H1 (cell line): ENCODE results near the gene SPAG16. TPM values are rescaled to one million over a fixed set of nuclear protein-coding genes. Genes with fewer than 3 reads are reported as not detected.

ENCODE experiments used
- CTCF ChIA-PET: fragments of 300-600 bp; sonication (Branson Sonifier 250); formaldehyde crosslinking; loops from one replicate; lab custom pipeline; 2021; ENCODE audit not compliant: partially characterized antibody; lab: Charles Lee
- POLR2A ChIA-PET: fragments of 300-600 bp; sonication (Branson Sonifier 250); formaldehyde crosslinking; loops from one replicate; lab custom pipeline; 2021; ENCODE audit warnings: inconsistent platforms; ENCODE audit not compliant: partially characterized antibody; lab: Charles Lee
- DNase-seq, 2 experiments: peaks; one replicate each; pipeline versions ENCODE4 v3.0.0 to v3.0.0-alpha.2; 2010 to 2022; ENCODE audit warnings: low spot score in 2 of 2, low read depth in 1 of 2, mixed read lengths in 1 of 2
- FAIRE-seq: peaks from 2 replicates; lab custom pipeline; 2011; peaks lifted over from hg19 to GRCh38; lab: Jason Lieb, UNC
- H2AFZ ChIP-seq: 2 replicates; pipeline ENCODE4 v1.8.1; 2012; ENCODE audit warnings: low read length, inconsistent platforms
- H2AK5ac ChIP-seq: 2 replicates; pipeline ENCODE4 v1.6.1; 2013; ENCODE audit warnings: low read depth, low read length
- H2BK120ac ChIP-seq: replicated peaks from 2 replicates; pipeline ENCODE3; 2013; ENCODE audit warnings: low read depth, low read length, inconsistent platforms
- H2BK12ac ChIP-seq: 2 replicates; pipeline ENCODE4 v1.6.1; 2013; ENCODE audit warnings: low read depth, low read length
- H2BK15ac ChIP-seq: 2 replicates; pipeline ENCODE4 v1.6.1; 2013; ENCODE audit warnings: low read length
- H2BK20ac ChIP-seq: 2 replicates; pipeline ENCODE4 v1.6.1; 2013; ENCODE audit warnings: low read length
- H2BK5ac ChIP-seq: 2 replicates; pipeline ENCODE4 v1.6.1; 2013; ENCODE audit warnings: low read depth, low read length
- H3K14ac ChIP-seq: 2 replicates; pipeline ENCODE4 v1.6.1; 2013; ENCODE audit warnings: inconsistent platforms; ENCODE audit not compliant: insufficient read length
- H3K18ac ChIP-seq: 2 replicates; pipeline ENCODE4 v1.6.1; 2013; ENCODE audit warnings: low read length; ENCODE audit errors: extremely low read depth
- H3K23ac ChIP-seq: 2 replicates; pipeline ENCODE4 v1.6.1; 2013; ENCODE audit warnings: inconsistent platforms; ENCODE audit not compliant: insufficient read length
- H3K23me2 ChIP-seq: 2 replicates; pipeline ENCODE4 v1.6.1; 2013; ENCODE audit warnings: low read depth, low read length
- H3K27ac ChIP-seq: 2 replicates; pipeline ENCODE4 v1.6.1; 2011; ENCODE audit warnings: low read depth, low read length, inconsistent platforms
- H3K27me3 ChIP-seq, 4 experiments: replicated peaks in 1 of 4; 1 replicate in 1 of 4; 2 replicates in 3 of 4; pipeline versions ENCODE4 v1.6.1 to v1.8.1; 2011 to 2013; ENCODE audit warnings: low read length in 3 of 4, mild to moderate bottlenecking in 3 of 4, inconsistent platforms in 2 of 4, mixed read lengths in 2 of 4, moderate library complexity in 1 of 4; ENCODE audit not compliant: control insufficient read depth in 3 of 4, insufficient read depth in 3 of 4; ENCODE audit errors: extremely low read depth in 1 of 4
- H3K36me3 ChIP-seq, 4 experiments: 2 replicates each; pipeline versions ENCODE4 v1.6.1 to v1.8.1; 2011 to 2013; ENCODE audit warnings: mild to moderate bottlenecking in 4 of 4, low read length in 3 of 4, moderate library complexity in 2 of 4, control low read depth in 1 of 4, inconsistent platforms in 1 of 4; ENCODE audit not compliant: insufficient read depth in 4 of 4, control insufficient read depth in 2 of 4
- H3K4ac ChIP-seq: replicated peaks from 2 replicates; pipeline ENCODE3; 2013; ENCODE audit warnings: low read length, low read depth, mixed read lengths, inconsistent platforms; ENCODE audit not compliant: insufficient read length
- H3K4me1 ChIP-seq, 4 experiments: replicated peaks in 1 of 4; 1 replicate in 1 of 4; 2 replicates in 3 of 4; pipeline versions ENCODE4 v1.6.1 to v1.8.1; 2011 to 2013; ENCODE audit warnings: low read length in 3 of 4, inconsistent platforms in 2 of 4, mixed read lengths in 1 of 4; ENCODE audit not compliant: insufficient read depth in 4 of 4, control insufficient read depth in 3 of 4
- H3K4me2 ChIP-seq, 2 experiments: 2 replicates each; pipeline versions ENCODE4 v1.6.1 to v1.8.1; 2011 to 2013; ENCODE audit warnings: low read depth in 2 of 2, low read length in 2 of 2, control low read depth in 1 of 2, inconsistent platforms in 1 of 2, mild to moderate bottlenecking in 1 of 2; ENCODE audit not compliant: insufficient read depth in 1 of 2
- H3K4me3 ChIP-seq, 4 experiments: fragments of 200-600, 300-600 bp in 1 of 4; sonication (generic), shearing (Covaris generic), sonication (Bioruptor Twin) in 1 of 4; 2 replicates each; pipeline versions ENCODE4 v1.5.1 to v1.8.1; 2011 to 2016; ENCODE audit warnings: low read length in 4 of 4, low read depth in 3 of 4, control low read depth in 2 of 4, inconsistent platforms in 2 of 4, mild to moderate bottlenecking in 2 of 4, mixed read lengths in 1 of 4, moderate library complexity in 1 of 4; ENCODE audit not compliant: insufficient read depth in 2 of 4; ENCODE audit errors: extremely low read depth in 1 of 4
- H3K56ac ChIP-seq: replicated peaks from 2 replicates; pipeline ENCODE3; 2013; ENCODE audit warnings: low read depth, mild to moderate bottlenecking, mixed read lengths, low read length, inconsistent platforms; ENCODE audit not compliant: insufficient read length
- H3K79me1 ChIP-seq: 2 replicates; pipeline ENCODE4 v1.6.1; 2013; ENCODE audit warnings: low read depth, low read length, control low read depth
- H3K79me2 ChIP-seq, 2 experiments: 2 replicates each; pipeline versions ENCODE4 v1.6.1 to v1.8.1; 2012 to 2013; ENCODE audit warnings: low read length in 2 of 2, mild to moderate bottlenecking in 2 of 2, inconsistent platforms in 1 of 2; ENCODE audit not compliant: insufficient read depth in 2 of 2, control insufficient read depth in 1 of 2
- H3K9ac ChIP-seq, 4 experiments: replicated peaks in 1 of 4; 1 replicate in 1 of 4; 2 replicates in 3 of 4; pipeline versions ENCODE4 v1.6.1 to v1.8.1; 2011 to 2013; ENCODE audit warnings: low read depth in 3 of 4, low read length in 3 of 4, control low read depth in 2 of 4, mild to moderate bottlenecking in 2 of 4, moderate library complexity in 2 of 4, inconsistent platforms in 1 of 4; ENCODE audit errors: extremely low read depth in 1 of 4
- H3K9me3 ChIP-seq, 2 experiments: 2 replicates each; pipeline versions ENCODE4 v1.6.1 to v1.8.1; 2012 to 2013; ENCODE audit warnings: mild to moderate bottlenecking in 2 of 2, moderate library complexity in 2 of 2, control low read depth in 1 of 2, inconsistent platforms in 1 of 2, low read depth in 1 of 2, low read length in 1 of 2, mixed read lengths in 1 of 2; ENCODE audit not compliant: insufficient read depth in 2 of 2
- H4K20me1 ChIP-seq, 2 experiments: replicated peaks in 1 of 2; 2 replicates each; pipeline versions ENCODE3 to v1.8.1; 2011 to 2013; ENCODE audit warnings: inconsistent platforms in 2 of 2, low read length in 2 of 2, mild to moderate bottlenecking in 1 of 2; ENCODE audit not compliant: insufficient read depth in 2 of 2, control insufficient read depth in 1 of 2
- H4K5ac ChIP-seq: 2 replicates; pipeline ENCODE4 v1.6.1; 2013; ENCODE audit warnings: low read length, low read depth, mixed read lengths, inconsistent platforms; ENCODE audit not compliant: insufficient read length
- H4K8ac ChIP-seq: 2 replicates; pipeline ENCODE4 v1.8.0; 2013; ENCODE audit warnings: mild to moderate bottlenecking, moderate library complexity, low read length, inconsistent platforms; ENCODE audit not compliant: insufficient read depth; ENCODE audit errors: extremely low read depth
- H4K91ac ChIP-seq: replicated peaks from 2 replicates; pipeline ENCODE3; 2013; ENCODE audit warnings: low read length, mixed read lengths, inconsistent platforms; ENCODE audit not compliant: insufficient read length
- CBX5 ChIP-seq: fragments of 300-800, 300-1000 bp; sonication (generic); IDR thresholded peaks from 2 replicates; pipeline ENCODE4 v1.7.1; 2016; ENCODE audit warnings: antibody characterized with exemption, low read length, low read depth
- CTBP2 ChIP-seq: IDR thresholded peaks from 2 replicates; pipeline ENCODE4 v1.7.0; 2011; ENCODE audit warnings: borderline replicate concordance, mild to moderate bottlenecking, moderate library complexity, mixed read lengths, low read length; ENCODE audit not compliant: insufficient read depth, insufficient read length
- SUZ12 ChIP-seq: fragments of 200-600 bp; sonication (generic); IDR thresholded peaks from 2 replicates; pipeline ENCODE4 v1.6.1; 2012; ENCODE audit warnings: mild to moderate bottlenecking, inconsistent platforms, low read length, moderate library complexity, mixed read lengths
- TBP ChIP-seq: IDR thresholded peaks from 2 replicates; pipeline ENCODE4 v1.6.1; 2011; ENCODE audit warnings: low read depth, low read length, improper control_type of control experiment
- polyA plus RNA-seq, 7 experiments: library from polyadenylated mRNA; depleted of rRNA in 3 of 7; stranded (reverse) in 5 of 7; unstranded in 2 of 7; fragments of >200 nt in 5 of 7; fragments of 200-250 nt in 2 of 7; gene quantifications; 1 replicate in 5 of 7; 2 replicates in 1 of 7; 4 replicates in 1 of 7; pipeline versions ENCODE4 v1.2.1 to v1.2.3, GENCODE V29; 2011 to 2013; ENCODE audit warnings: missing spikeins in 2 of 7, mixed read lengths in 2 of 7
- total RNA-seq: library from RNA; stranded (reverse); fragmentation: NEBNext Ultra II Directional; extraction: Animal tissue kit (Norgen Biotek cat#: 25700); gene quantifications from 2 replicates; pipeline ENCODE4 v1.2.1, GENCODE V29; 2021

The SPAG16 gene
- total and polyA plus RNA-seq, 2 of the 8 experiments (the other 6 are each of a cell fraction or from before 2014, with no cell fraction given) = 6.0 to 14.9 TPM

DNA sequence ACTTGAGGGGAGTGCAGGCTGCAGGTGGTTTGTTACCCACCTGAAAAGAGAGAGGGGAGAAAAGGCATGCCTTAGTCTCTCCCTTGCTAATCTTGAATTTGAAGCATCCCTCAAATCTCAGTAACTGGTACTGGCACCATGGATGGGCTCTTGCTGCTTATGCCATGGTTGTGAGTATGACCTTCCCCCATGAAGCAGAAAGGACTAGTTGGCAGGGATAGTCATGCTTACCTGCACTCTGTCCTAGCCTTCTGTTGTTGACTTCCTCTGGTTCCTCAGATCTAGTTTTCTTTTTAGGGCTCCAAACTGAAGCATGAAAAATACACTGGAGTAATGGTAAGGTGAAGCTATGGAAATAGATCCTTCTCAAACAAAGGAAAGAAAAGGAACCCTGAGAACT, 191.2 kb downstream of the SPAG16 start:
- FAIRE-seq = no peak
- Histone ChIP-seq H3K56ac (no peak overlapping the region), H4K8ac (no peak overlapping the region), H3K79me1 (no peaks in the 10 kb centered on the region), H2AFZ (no peak overlapping the region), H3K9me3 (peaks cover 15 to 22% of the 10 kb centered on the region in 2 experiments; a peak in 3 of 4 replicates), H3K14ac (no peak overlapping the region), H3K23me2 (no peaks in the 10 kb centered on the region), H3K27ac (no peak overlapping the region), H2BK5ac (no peak overlapping the region), H3K23ac (no peak overlapping the region), H3K4me2 (no peak overlapping the region), H3K4me3 (no peak overlapping the region), H4K20me1 (no peaks in the 10 kb centered on the region), H2BK20ac (no peak overlapping the region), H4K5ac (no peak overlapping the region), H3K27me3 (peaks cover 0 to 1% (median 0%) of the 10 kb centered on the region in 4 experiments; a peak in 1 of 7 replicates), H4K91ac (no peak overlapping the region), H3K4ac (no peak overlapping the region), H2BK15ac (no peak overlapping the region), H3K79me2 (no peaks in the 10 kb centered on the region), H3K36me3 (no peaks in the 10 kb centered on the region), H3K18ac (no peak overlapping the region), H2BK12ac (no peak overlapping the region), H2AK5ac (no peak overlapping the region), H3K4me1 (no peaks in the 10 kb centered on the region), H2BK120ac (no peak overlapping the region), H3K9ac (no peak overlapping the region)
- CTCF ChIA-PET = no interaction called here
- TF ChIP-seq CTBP2 = no peak
- TF ChIP-seq TBP = no peak
- TF ChIP-seq CBX5 = 0 out of 2 replicates have a peak, but pooled peaks have one; percentile 58
- TF ChIP-seq SUZ12 = no peak
- POLR2A ChIA-PET = no interaction called here
- no peak for DNase-seq
